ENCODE measurements around the gene LHPP.

The LHPP gene

GRCh38 chr10:124473070-124473469 is 11.4 kb downstream of the LHPP start:
- DNase-seq: no peak

- no peak for DNase-seq
Measured at GRCh38 chr10:124474514-124475070, 13.0 kb downstream of the LHPP start.

- no peak for DNase-seq
Measured at GRCh38 chr10:124476043-124476725, 14.6 kb downstream of the LHPP start.

GRCh38 chr10:124477614-124478363 is 16.2 kb downstream of the LHPP start:
- DNase-seq: no peak

- no peak for DNase-seq
Measured at GRCh38 chr10:124478515-124478914, 16.9 kb downstream of the LHPP start.

- no peak for DNase-seq
Measured at GRCh38 chr10:124480860-124481259, 19.2 kb downstream of the LHPP start.

GRCh38 chr10:124481717-124482116 is 20.1 kb downstream of the LHPP start:
- no peak for DNase-seq

GRCh38 chr10:124482236-124482800 is 20.7 kb downstream of the LHPP start:
- no peak for DNase-seq

GRCh38 chr10:124482876-124483275 is 21.3 kb downstream of the LHPP start:
- no peak for DNase-seq

GRCh38 chr10:124484031-124484430 is 22.4 kb downstream of the LHPP start:
- no peak for DNase-seq

- no peak for DNase-seq
Measured at GRCh38 chr10:124484661-124485060, 23.0 kb downstream of the LHPP start.

- DNase-seq: no peak
Measured at GRCh38 chr10:124486635-124487034, 25.0 kb downstream of the LHPP start.

GRCh38 chr10:124491105-124491504 is 29.5 kb downstream of the LHPP start:
- no peak for DNase-seq

- DNase-seq: no peak
Measured at GRCh38 chr10:124492266-124492665, 30.6 kb downstream of the LHPP start.

GRCh38 chr10:124493214-124493882 is 31.7 kb downstream of the LHPP start:
- peak; percentile 82 for DNase-seq

- DNase-seq: peak; percentile 70
Measured at GRCh38 chr10:124494046-124494807, 32.6 kb downstream of the LHPP start.

- DNase-seq: no peak
Measured at GRCh38 chr10:124495162-124495561, 33.5 kb downstream of the LHPP start.

- DNase-seq: no peak
Measured at GRCh38 chr10:124495725-124496124, 34.1 kb downstream of the LHPP start.

- DNase-seq: no peak
Measured at GRCh38 chr10:124496150-124496549, 34.5 kb downstream of the LHPP start.

- no peak for DNase-seq
Measured at GRCh38 chr10:124496620-124497019, 35.0 kb downstream of the LHPP start.

GRCh38 chr10:124497196-124497881 is 35.7 kb downstream of the LHPP start:
- DNase-seq: no peak

- no peak for DNase-seq
Measured at GRCh38 chr10:124498056-124498455, 36.4 kb downstream of the LHPP start.

Measured in inflammatory macrophage treated with lipopolysaccharide for 4 hours (primary cell).